HG03558 (cell line): ENCODE results near the gene GRAP2.
"Not testable (repeated sequence)": the region's sequence is repeated elsewhere in the genome, so short reads cannot be mapped to it uniquely, and the experiment has no call there.

Source experiments
- ATAC-seq: cut with Tn5 transposase; IDR thresholded peaks from one replicate; pipeline ENCODE4 v1.9.1; 2021; ENCODE audit warnings: moderate number of reproducible peaks; ENCODE audit not compliant: unreplicated experiment; ENCODE audit errors: extremely low read depth

Gene GRAP2

DNA sequence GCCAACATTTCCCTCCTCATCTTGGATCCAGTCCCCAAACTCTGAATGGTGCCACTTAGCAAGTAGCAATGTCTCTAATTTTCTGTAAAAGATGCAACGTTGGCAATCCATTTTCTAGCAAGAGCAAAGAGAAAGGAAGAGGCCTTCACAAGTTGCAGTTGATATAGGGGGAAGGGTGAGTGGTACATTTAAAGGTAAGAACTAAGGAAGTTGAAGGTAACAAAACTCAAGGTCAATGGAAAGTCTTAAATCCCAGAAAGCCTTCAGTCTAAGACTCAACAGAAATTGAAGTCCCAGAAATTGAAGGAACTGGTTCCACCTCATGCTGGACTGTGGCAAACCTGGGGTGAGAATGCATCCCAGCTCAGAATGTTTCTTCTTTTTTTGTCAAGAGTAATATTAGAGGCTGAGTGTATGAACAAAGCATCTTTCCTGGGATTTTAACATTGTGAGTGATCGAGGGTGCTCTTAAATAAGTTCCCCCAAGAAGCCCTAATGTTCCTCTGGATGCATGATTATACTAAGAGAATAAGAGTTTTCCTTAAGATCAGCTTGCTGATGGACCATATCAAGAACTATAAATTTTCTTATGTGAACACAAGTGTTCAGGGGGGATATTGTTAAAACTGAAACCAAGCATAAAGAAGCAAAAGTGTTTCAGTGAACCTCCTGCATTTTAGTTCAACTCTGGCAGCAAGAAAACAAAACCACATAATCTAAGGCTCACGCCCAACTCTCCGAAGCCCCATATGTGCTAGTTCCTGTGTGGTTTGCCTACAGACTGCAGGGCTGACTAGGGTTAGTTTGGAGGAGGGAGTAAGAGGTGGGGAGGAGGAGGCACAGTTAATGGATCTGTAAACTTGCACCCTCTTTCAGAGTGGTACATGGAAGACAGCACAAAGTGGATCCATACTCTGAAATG lies at the start of gene GRAP2:
GRAP2 (plus strand) TSS at position 779 of the 922 bp plus-strand sequence. CDS start 46,023 bp downstream, outside the sequence.
- ATAC-seq: no peak

DNA sequence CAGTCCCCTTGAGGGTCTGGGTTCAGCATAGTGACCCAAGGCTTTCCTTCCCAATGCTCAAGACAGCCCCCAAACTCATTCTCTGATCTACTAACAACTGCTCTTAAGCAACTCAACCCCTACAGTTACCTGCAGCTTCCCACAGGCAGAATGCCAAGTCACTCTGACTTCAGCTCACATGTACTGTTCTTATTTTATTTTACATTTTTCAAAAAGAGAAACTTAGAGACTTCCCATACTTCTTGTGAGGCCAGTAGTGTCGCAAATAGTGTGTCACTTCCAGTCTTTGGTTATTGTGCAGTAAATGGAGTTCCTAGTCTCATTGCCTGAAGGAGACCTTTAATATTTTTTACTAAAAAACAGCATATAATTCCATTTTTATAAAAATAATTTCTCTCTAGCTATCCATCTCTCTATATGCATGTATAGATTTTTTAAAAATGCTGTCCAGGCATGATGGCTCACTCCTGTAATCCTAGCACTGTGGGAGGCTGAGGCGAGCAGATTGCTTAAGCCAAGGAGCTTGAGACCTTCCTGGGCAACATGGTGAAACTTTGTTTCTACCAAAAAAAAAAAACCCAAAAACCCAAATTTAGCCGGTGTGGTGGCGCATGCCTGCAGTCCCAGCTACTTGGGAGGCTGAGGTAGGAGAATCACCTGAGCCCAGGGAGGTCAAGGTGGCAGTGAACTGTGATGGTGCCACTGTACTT lies 49.1 kb upstream of the GRAP2 start:
- ATAC-seq: no peak

DNA sequence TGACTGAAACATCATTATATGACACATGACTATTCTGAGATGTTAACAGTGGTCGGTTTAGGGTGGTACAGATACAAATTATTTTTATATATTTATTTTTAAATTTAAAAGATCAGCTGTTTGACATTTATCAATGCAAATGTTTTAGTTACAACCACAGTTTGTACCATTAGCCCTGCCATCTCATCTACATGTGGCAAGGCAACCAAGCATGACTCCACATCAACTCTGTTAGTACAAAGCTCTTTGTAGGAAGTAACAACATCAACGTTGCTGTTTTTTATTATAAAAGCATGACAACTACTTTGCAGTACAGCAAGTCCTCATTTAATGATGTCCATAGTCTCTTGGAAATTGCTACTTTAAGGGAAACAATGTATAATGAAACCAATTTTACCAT lies 48.1 kb upstream of the GRAP2 start:
- ATAC-seq: no peak

DNA sequence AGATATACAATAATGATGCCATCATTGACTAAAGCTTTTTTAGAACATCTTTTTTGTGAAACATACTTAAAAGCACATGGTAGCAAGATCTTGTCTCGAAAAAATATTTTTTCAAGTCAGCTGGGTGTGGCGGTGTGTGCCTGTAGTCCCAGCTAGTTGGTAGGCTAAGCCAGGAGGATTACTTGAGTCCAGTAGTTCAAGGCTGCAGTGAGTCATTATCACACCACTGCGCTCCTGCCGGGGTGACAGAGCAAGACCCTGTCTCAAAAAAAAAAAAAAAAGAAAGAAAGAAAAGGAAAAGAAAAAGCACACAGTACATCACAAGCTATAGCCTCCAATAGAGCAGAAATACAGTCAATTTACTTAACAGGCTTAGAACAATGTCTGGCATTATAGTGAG lies 44.3 kb upstream of the GRAP2 start:
- no peak for ATAC-seq

DNA sequence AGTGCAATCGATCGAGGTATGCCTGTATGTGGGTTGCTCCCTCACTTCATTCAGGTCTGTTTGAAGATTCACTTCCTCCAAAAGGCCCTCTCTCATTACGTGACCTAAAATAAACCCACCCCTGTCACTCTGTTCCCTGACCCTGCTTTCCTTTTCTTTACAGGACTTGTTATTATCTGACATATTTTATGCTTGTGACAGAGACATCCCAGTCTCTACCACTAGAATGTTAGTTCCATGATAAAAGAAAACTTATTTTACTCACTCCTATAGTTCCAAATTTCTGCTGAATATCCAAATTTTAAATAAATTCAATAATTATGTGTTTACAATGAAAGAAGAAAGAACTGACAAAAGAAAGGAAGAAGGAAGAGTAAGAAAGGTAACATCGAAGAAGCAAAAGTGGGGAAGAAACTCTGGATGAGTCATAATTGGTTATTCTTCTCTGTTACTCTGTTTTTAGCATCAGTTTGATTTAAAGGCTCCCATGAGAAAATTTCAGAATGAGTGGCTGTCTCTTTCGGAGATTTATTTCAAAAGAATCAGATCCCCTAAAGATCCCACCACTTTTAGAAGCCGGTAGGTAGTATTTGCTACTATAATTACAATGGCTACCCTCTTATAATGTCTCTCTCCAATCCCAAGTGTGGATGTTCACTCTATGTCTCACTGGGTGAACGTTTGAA lies 40.8 kb upstream of the GRAP2 start:
- no peak for ATAC-seq

DNA sequence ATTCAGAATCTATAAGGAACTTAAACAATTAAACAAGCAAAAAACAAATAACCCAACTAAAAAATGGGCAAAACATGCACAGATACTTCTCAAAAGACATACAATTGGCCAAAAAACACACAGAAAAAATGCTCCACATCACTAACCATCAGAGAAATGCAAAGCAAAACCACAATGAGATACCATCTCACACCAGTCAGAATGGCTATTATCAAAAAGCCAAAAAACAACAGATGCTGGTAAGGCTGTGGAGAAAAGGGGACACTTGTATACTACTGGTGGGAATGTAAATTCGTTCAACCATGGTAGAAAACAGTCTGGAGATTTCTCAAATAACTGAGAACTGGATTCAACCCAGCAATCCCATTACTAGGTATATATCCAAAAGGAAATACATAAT lies 32.1 kb upstream of the GRAP2 start:
- ATAC-seq: no peak

DNA sequence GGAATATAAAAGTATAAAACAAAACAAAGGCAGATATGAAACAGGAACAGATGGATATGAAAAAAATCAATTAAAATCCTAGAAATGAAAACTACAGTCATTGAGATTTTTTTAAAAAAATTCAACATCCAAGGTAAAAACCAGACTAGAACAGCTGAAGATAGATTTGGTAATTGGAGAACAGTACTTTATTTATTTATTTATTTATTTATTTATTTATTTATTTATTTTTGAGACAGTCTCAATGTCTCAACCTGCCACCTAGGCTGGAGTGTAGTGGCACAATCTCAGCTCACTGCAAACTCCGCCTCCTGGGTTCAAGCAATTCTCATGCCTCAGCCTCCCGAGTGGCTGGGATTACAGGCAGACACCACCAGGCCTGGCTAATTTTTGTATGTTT lies 31.1 kb upstream of the GRAP2 start:
- ATAC-seq: not testable (repeated sequence)

DNA sequence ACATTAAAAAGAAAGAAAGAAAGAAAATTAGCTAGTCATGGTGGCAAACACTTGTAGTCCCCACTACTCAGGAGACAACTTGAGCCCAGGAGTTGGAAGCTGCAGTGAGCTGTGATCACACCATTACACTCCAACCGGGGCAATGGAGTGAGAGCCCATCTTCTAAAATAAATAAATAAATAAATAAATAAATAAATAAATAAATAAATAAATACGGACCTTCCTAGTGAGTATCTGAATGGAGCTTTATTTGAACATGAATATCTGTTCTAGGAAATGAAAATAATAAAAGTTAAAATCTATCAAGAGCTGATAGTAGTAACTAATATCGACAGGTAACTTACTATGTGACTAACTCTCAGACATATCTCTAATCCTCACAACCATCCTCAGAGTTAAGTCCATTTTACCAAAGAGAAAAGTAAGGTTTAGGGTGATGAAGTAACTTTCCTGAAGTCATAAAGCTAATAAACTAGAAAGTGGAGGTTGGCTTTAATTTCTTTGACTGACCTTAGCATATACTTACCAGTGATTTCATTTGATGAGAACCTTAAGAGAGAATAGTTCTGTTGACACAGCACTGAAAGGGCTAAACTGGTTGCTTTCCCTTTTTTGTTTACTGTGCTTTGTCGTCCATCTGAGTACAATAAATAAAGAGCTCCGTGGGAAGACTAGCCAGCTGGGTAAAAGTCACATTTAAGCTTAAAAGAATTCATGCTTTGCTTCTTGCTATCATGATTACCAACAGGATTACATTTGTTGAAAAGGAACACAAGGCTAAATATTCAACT lies 29.7 kb upstream of the GRAP2 start:
- ATAC-seq: no peak

DNA sequence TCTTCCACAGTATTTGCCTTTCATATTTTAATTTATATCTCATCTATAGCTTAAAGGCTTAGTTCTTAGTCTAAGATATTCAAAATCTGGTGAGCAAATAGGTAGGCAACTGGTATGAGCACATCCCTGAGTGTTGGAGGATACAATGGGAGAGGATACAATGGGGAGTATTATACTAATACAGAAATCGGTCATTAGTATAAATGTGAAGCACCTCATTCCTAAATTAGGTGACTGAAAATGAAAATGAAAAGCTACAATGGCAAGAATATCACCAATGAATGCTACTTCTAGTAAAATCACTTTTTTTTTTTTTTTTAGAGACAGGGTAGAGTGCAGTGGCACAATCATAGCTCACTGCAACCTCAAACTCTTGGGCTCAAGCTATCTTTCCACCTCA lies 28.3 kb upstream of the GRAP2 start:
- ATAC-seq: no peak

DNA sequence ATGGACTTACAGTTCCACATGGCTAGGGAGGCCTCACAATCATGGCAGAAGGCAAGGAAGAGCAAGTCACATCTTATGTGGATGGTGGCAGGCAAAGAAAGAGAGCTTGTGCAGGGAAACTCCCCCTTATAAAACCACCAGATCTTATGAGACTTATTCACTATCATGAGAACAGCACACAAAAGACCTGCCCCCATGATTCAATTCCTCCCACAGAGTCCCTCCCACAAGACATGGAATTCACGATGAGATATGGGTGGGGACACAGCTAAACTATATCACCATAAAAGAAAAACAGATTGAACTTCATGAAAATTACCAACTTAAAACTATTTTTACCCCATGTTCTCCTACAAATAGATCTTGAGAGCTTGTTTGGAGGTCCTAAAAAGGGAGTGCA lies 26.9 kb upstream of the GRAP2 start:
- no peak for ATAC-seq

DNA sequence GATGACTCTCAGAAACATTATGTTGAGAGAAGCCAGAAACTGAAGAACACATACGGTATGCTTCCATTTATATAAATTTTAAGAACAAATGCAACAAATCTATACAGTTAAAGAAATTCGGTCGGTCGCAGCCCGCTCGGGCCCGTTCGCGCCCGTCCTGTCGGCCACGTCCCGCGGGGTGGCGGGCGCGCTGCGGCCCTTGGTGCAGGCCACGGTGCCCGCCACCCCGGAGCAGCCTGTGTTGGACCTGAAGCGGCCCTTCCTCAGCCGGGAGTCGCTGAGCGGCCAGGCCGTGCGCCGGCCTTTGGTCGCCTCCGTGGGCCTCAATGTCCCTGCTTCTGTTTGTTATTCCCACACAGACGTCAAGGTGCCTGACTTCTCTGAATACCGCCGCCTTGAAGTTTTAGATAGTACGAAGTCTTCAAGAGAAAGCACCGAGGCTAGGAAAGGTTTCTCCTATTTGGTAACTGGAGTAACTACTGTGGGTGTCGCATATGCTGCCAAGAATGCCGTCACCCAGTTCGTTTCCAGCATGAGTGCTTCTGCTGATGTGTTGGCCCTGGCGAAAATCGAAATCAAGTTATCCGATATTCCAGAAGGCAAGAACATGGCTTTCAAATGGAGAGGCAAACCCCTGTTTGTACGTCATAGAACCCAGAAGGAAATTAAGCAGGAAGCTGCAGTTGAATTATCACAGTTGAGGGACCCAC lies 25.6 kb upstream of the GRAP2 start:
- not testable (repeated sequence) for ATAC-seq

DNA sequence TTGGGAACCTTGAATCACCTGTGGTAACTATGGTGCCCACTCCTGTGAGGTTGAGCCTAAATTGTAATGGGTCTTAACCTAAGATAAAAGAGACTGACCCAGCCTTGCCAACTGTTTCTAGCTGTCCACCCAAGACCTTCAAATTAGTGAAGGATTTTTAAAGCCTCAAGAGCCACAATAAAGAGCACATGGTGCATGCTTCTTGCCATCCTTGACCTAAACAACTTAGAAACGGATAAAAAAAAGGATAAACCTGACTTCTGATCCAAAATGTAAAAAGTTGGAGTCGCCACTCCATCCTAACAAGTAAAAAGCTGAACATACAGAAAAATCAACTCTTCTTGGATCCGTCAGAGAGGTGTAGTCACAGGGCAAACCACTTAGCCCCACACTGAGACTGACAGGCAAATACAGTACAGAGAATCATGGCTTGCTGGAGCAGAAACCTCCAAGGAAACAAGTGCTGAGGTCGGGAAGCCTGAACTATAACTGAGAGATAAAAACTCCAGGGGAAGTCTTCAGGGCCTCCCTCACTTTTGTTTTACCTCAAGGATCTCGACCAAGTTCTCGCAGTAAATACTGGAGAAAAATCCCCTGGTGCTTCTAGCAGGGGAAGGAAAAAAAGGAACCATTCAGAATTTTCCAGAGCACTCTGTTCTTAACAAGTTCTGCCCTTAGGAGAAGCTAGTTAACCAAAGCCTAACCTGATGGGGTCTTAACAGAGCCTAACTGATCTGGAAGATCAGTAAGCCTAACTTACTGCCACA lies 23.6 kb upstream of the GRAP2 start:
- ATAC-seq: no peak

DNA sequence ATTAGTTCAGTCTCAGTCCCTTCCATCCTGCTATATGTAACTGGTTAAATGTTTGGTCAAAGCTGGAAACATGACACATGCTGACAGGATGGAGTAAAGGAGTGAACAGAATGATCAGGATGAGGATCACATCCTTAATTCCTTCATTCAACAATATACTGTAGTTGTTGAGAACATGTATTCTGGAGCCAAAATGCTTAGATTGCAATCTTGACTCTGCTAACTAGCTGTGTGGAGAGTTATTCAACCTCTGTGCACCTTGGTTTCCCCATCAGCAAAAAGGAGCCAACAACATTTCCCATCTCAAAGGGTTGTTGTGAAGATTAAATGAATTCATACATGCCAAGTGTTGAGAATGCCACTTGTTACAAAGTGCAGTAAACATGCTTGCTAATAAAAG lies 20.2 kb upstream of the GRAP2 start:
- no peak for ATAC-seq

DNA sequence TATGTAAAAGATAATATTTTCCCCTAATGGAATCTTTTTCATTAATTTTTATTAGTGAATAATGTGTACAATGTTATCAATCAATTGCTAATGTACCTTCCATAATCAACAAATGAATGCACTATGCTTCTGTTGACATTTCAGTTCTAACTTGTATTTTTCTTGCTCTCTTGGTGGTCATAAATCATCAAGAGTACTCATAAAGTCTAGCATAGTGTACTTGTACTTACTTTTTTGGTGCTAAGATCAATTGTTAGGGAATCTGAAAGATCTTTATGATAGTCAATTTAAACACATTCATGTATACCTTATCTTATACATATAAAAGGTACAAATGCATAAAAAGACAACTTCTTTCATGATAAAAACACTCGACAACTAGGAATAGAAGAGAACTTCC lies 17.8 kb upstream of the GRAP2 start:
- ATAC-seq: no peak

DNA sequence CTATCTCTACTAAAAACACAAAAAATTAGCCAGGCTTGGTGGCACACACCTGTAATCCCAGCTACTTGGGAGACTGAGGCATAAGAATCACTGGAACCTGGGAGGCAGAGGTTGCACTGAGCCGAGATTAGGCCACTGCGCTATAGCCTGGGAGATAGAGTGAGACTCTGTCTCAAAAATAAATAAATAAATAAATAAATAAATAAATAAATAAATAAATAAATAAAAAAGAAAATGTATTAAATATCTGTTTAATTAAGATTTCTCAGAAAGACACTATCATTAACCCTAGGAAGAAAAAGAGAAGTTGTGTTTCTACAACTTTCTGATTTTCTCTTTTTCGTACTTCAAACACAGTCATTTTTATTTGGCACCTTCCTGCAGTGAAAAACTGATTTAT lies 11.0 kb upstream of the GRAP2 start:
- ATAC-seq: not testable (repeated sequence)

DNA sequence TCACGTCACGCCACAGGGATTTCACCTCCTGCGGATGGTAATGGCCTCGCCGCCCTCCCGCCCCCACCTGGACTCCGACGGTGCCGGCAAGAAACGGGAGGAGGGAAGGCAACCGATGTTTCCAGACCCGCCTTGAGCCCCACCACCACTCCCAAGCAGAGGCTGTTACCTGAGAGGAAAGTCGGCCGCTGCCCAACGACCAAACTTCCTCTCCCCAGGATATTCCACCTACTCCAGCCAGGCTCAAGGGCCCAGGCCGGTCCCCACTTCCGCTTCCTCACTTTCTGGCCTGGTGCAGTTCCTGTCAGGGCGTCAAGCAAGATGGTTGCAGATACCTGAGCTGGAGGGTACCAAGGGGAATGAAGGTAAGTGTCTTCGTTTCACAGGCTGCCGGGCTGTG lies 7.4 kb upstream of the GRAP2 start, which contains the start of gene ENTHD1:
ENTHD1 (minus strand) TSS at position 235 of the 400 bp plus-strand sequence. CDS start 6,012 bp downstream, outside the sequence.
- no peak for ATAC-seq

DNA sequence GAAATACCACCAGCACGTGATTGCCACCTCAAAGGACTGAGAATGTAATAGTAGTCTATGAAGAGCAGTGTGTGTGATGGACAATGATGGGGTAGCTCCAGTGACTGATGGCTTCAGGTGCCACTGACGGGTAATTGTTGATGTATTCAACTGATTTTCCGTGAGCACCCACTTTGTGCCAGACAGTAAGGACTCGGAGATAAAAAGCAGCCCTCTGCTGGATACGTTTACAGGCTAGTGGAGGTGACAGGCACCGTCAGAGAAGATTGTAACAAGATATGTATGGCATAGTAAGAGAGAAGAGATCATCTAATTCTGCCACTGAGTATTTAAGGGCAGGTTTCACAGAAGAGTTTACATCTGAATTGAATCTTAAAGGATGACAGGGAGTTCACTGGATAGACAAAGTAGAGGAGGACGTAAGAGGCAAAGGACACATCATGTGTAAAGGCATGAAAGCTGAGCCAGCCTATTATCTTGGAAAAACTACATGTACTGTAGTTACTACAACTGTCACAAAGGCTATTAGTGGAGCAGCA lies 6.3 kb upstream of the GRAP2 start:
- ATAC-seq: no peak

DNA sequence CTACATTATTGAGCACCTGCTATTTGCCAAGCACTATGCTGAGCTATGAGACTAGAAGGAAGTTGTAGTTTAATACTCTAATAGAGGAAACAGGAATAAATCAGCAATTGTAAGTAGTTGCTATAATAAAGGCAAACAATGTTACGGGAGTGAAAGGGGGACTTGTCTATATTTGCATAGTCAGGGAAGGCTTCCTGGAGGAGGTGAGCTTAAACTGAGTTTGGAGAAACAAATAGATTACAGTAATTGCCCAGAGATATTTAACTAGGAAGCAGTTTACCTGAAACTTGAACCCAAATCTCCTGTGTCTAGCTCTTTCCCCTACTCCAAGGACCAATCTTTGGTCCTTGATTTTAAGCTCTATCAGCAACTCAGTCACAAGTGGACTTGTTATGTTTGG lies 5.2 kb upstream of the GRAP2 start:
- ATAC-seq: no peak
